GM18951 (cell line): ENCODE data around the gene PPARA.

Experiments used
- POLR2A ChIP-seq: IDR thresholded peaks from 4 replicates; pipeline ENCODE4 v1.6.1; 2011; ENCODE audit warnings: mild to moderate bottlenecking; ENCODE audit not compliant: insufficient read length, insufficient read depth; ENCODE audit errors: extremely low read depth
- in situ Hi-C: fragments of 300-500 bp; cut with MboI; formaldehyde crosslinking; loops from one replicate; pipeline ENCODE4 v1.12.0; 2022; ENCODE audit warnings: low sequenced_read_pairs, mixed read lengths, inconsistent platforms; ENCODE audit not compliant: unreplicated experiment

PPARA gene

DNA sequence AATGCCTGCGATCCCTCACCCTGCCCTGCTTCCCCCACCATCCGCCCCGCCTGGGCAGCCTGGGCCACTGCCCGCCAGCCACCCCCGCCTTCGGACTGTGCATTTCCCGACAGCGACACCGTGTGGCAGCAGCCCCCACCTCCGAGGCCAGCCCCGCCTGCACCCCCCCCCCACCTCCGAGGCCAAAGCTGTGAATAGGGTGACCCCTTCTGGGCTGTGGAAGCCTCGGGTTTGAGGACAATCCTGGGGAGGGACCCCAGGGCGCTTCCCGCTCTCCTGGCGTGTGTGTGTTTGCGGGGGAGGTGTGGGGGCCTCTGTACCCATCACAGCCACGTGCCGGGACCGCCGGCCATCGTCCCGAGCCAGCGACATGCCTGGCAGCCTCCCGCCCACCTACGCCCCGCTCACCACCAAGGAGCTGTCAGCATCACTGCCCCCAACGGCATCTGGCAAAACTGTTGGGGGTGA is 33.8 kb upstream of the PPARA start:
- in situ Hi-C loops, result loop anchor here (5.0 to 25.0 kb wide), 2 partner anchors 104 to 529 kb away; no protein-coding TSS in a partner anchor
- no peak for TF ChIP-seq POLR2A

GRCh38 chr22:46117206-46118199 is 32.8 kb upstream of the PPARA start:
- no peak for TF ChIP-seq POLR2A
- in situ Hi-C loops, result loop anchor here (5.0 to 25.0 kb wide), 2 partner anchors 105 to 530 kb away; no protein-coding TSS in a partner anchor

DNA sequence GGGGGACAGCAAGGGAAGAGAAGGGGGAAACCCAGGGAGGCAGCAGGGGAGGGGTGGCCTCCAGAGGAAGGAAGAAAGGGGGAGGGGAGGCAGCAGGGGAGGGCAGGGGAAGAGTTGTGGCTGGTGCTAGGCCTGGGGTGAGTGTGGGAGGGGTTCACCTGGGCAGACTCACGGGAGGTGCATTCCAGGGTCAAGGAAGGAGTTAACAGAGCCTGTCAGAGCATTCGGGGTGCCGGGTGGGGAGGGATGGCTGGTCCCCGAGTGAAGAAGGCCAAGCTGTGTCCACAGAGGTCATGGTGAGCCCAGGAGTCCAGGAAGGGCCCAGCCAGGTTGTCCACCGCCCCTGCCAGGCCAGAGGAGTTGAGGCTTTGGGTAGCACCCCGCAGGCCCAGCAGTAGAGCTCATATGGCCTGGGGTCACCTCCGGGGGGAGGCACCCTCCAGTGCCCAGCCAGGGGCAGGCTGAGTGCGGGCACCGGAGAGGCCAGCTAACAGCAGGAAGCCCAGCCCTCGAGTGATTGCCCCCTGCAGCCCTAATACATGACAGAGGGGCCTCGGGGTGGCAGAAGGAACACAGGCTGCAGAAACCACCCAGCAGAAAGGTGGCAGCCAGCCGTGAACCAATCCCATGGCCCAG is 31.1 kb upstream of the PPARA start:
- in situ Hi-C loops, result loop anchor here (5.0 to 25.0 kb wide), 2 partner anchors 107 to 532 kb away; no protein-coding TSS in a partner anchor
- TF ChIP-seq POLR2A, result no peak

DNA sequence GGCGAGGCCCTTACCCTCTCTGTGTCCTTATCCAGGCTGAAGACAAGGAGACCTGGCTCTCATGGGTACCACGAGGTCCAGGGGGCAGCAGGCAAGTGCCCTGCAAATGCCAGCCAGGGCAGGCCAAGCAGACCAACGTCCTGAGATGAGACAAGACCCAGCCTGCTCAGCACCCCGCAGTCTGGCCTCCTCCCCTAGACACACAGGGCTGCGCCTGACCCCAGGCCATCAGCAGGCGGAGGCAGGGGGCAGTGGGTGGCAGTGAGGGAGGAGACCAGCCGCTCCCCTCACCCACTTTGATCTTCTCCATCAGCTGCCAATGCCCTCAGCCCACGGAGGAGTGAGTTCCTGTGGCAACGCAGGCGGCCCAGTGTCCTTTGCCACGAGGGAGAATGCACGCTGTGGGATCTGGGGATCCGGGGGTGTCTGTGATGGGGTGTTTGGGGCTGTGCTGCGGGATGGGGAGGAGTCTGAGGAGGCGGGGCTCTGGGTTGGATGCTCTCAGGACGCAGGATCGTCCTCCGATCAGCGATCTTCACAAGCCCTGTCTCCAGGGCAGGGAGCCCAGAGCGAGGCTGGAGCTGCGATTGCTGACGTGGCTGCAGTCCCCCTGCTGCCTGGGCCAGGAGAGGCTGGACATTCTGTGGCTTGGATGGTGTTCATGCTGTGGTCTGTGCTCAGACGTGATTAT is 30.5 kb upstream of the PPARA start:
- in situ Hi-C loops, result loop anchor here (5.0 to 25.0 kb wide), 3 partner anchors 108 to 533 kb away; no protein-coding TSS in a partner anchor
- TF ChIP-seq POLR2A, result no peak

DNA sequence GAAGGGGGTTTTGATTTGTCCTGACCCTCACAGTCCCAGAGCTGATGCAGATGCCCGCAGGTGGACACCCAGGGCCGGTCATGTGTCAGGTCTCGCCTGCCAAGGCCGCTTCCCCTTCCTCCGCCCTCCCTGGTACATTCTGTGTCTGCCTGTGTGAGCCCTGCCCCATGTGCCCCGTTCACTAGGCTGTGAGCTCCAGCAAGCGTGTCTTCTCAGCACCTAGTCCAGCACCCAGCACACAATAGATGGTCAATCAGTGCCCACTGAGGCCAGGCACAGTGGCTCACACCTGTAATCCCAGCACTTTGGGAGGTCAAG is 29.9 kb upstream of the PPARA start:
- TF ChIP-seq POLR2A, result no peak

GRCh38 chr22:46121079-46121478 is 29.2 kb upstream of the PPARA start:
- in situ Hi-C loops, result loop anchor here (10.0 to 25.0 kb wide), 2 partner anchors 184 to 534 kb away; no protein-coding TSS in a partner anchor
- TF ChIP-seq POLR2A, result no peak

More for the DNA sequence above, 29.9 kb upstream of the PPARA start:
- in situ Hi-C loops, result loop anchor here (10.0 to 25.0 kb wide), 2 partner anchors 184 to 533 kb away; no protein-coding TSS in a partner anchor

GRCh38 chr22:46121523-46122287 is 28.6 kb upstream of the PPARA start:
- no peak for TF ChIP-seq POLR2A
- in situ Hi-C loops, result loop anchor here (10.0 to 25.0 kb wide), 2 partner anchors 183 to 534 kb away; no protein-coding TSS in a partner anchor

DNA sequence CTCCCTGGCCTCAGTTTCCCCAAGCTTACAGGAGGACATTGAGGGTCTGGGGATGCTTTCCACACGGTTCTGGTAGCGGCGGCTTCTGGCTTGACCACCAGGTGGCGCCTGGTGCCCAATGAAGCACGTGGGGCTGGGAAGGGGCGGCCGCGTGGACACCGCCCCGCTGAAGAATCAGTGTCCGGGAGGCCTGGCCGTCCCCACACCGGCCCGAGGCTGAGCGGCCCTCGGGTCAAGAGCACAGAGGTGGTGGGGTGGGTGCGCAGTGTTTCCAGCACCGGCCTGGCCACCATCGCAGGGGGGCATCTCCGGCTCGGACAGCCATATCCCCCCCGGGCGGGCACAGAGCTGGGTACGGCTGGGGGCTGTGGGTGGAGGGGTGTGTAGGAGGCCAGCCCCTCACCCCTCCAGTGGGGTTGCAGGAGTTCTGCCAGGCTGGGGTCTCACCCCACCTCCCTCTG is 27.8 kb upstream of the PPARA start:
- in situ Hi-C loops, result loop anchor here (10.0 to 25.0 kb wide), 2 partner anchors 182 to 535 kb away; no protein-coding TSS in a partner anchor
- TF ChIP-seq POLR2A, result no peak

GRCh38 chr22:46122980-46123693 is 27.2 kb upstream of the PPARA start:
- no peak for TF ChIP-seq POLR2A
- in situ Hi-C loops, result loop anchor here (10.0 to 25.0 kb wide), 2 partner anchors 182 to 536 kb away; no protein-coding TSS in a partner anchor

DNA sequence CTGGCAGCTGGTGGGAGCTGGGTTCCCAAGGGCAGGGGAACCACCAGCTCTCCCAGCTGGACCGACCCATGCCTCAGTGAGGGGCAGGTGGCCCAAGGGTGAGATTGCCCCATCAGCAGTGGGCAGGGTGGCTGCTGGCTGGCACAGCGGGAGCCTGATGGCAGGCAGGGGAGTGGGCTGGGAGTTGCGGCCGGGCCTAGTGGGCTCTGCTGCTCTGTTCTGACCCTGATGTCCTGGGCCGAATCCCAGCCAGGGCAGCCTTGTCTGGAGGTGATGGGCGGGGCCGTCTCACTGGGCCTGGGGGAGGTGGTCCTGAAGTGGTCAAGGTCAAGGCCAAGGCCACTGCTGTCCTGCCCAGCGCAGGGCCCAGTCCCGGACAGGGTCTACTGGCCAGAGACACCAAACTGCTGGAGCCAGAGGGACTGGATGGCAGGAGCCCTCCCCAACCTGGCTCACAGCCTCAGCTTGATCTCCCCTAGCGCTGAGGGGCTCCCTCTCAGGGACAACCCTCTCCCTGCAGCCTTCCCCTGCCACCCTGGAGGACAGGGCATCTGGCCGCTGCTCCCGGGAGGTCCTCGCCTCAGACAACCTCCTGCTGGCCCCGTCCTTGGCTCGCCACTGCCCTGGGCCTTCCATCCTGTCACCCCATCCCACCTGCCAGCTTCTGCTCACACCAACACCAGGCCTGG is 26.5 kb upstream of the PPARA start:
- in situ Hi-C loops, result loop anchor here (10.0 to 25.0 kb wide), 2 partner anchors 181 to 537 kb away; no protein-coding TSS in a partner anchor
- TF ChIP-seq POLR2A, result no peak

DNA sequence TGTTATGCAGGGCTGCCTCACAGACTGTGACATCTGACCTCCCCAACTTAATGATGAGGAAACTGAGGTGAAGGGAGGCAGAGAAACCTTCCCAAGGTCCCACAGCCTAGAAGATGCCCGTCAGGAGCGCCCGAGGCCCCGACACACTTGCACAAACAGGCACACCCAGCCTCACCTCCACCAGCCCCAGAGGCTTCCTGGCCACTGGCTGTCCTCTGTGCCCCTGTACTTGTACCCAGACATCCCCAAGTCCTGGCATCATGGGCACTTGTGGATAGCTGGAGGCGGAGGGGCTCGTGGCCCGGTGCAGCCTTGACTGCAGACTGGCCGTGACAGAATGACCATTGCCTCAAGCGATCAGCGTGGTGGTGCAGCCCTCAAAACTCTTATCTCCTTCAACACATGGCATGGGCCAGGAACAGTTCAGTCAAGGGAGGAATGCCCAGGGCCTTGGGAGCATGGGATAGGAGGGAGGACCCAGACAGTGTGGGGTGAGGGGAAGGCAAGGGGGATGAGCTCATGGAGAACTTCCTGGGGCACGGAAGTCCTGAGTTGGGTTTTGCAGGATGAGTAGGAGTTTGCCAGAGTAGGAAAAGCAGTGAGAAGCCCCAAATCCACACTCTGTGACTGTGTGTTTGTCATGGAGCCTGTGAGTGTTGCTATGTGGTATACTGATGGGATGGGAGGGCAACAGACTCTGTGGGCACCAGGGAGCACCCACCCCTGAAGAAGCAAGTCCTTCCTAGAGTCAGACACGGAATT is 25.8 kb upstream of the PPARA start:
- TF ChIP-seq POLR2A, result no peak
- in situ Hi-C loops, result loop anchor here (10.0 to 25.0 kb wide), 2 partner anchors 180 to 537 kb away; no protein-coding TSS in a partner anchor
